GM23338 (cell line): Measurements from ENCODE around the gene HSPG2. TPM values are rescaled to one million over a fixed set of nuclear protein-coding genes. Genes with fewer than 3 reads are reported as not detected.

ENCODE experiments used
- ATAC-seq: fragments of 200-7000 bp; cut with Tn5 transposase; 3 replicates; pipeline ENCODE4 v1.9.1; 2020
- DNase-seq: peaks from one replicate; pipeline ENCODE4 v3.0.0-alpha.2; 2015; ENCODE audit warnings: low spot score
- H2AFZ ChIP-seq: fragments of 200-600 bp; sonication (generic); 2 replicates; pipeline ENCODE4 v1.8.0; 2016; ENCODE audit warnings: antibody characterized with exemption, mild to moderate bottlenecking, moderate library complexity
- H3F3A ChIP-seq: fragments of 200-600 bp; sonication (generic); replicated peaks from 2 replicates; pipeline ENCODE4 v1.8.0; 2017; ENCODE audit warnings: antibody characterized with exemption, mixed run types, low read depth
- H3K27ac ChIP-seq: fragments of 200-600 bp; sonication (generic); 2 replicates; pipeline ENCODE4 v1.6.1; 2016; ENCODE audit warnings: low read depth
- H3K27me3 ChIP-seq: fragments of 200-600 bp; sonication (generic); 2 replicates; pipeline ENCODE4 v1.8.0; 2016; ENCODE audit warnings: mild to moderate bottlenecking, mixed run types, moderate library complexity; ENCODE audit not compliant: insufficient read depth
- H3K36me3 ChIP-seq: fragments of 200-600 bp; sonication (generic); 2 replicates; pipeline ENCODE4 v1.8.0; 2016; ENCODE audit warnings: mild to moderate bottlenecking; ENCODE audit not compliant: insufficient read depth
- H3K4me1 ChIP-seq: fragments of 200-600 bp; sonication (generic); 2 replicates; pipeline ENCODE4 v1.8.0; 2016; ENCODE audit warnings: mild to moderate bottlenecking, moderate library complexity; ENCODE audit not compliant: insufficient read depth
- H3K4me2 ChIP-seq: fragments of 200-600 bp; sonication (generic); 2 replicates; pipeline ENCODE4 v1.7.1; 2017; ENCODE audit warnings: mixed run types
- H3K4me3 ChIP-seq: fragments of 200-600 bp; sonication (generic); 2 replicates; pipeline ENCODE4 v1.6.1; 2016; ENCODE audit warnings: mixed run types
- H3K79me2 ChIP-seq: fragments of 200-600 bp; sonication (generic); replicated peaks from 2 replicates; pipeline ENCODE4 v1.8.0; 2017; ENCODE audit warnings: mild to moderate bottlenecking; ENCODE audit not compliant: insufficient read depth
- H3K9me2 ChIP-seq: fragments of 200-600 bp; sonication (generic); 2 replicates; pipeline ENCODE4 v1.8.0; 2017; ENCODE audit not compliant: insufficient read depth
- H4K20me1 ChIP-seq: fragments of 200-600 bp; sonication (generic); replicated peaks from 2 replicates; pipeline ENCODE4 v1.8.0; 2017; ENCODE audit warnings: mild to moderate bottlenecking; ENCODE audit not compliant: insufficient read depth
- H3K27ac Mint-ChIP-seq: 2 replicates; pipeline ENCODE4 v1.8.0; 2020; ENCODE audit warnings: inconsistent platforms, mild to moderate bottlenecking, moderate library complexity, mixed read lengths
- H3K27me3 Mint-ChIP-seq: 3 replicates; pipeline ENCODE4 v1.8.0; 2022; ENCODE audit warnings: low read depth, mild to moderate bottlenecking, moderate library complexity, mixed read lengths, inconsistent platforms; ENCODE audit not compliant: insufficient read depth, poor library complexity
- H3K36me3 Mint-ChIP-seq: 3 replicates; pipeline ENCODE4 v1.8.0; 2021; ENCODE audit warnings: low read depth, mild to moderate bottlenecking, inconsistent platforms, moderate library complexity, mixed read lengths
- H3K4me1 Mint-ChIP-seq: 3 replicates; pipeline ENCODE4 v1.8.0; 2020; ENCODE audit warnings: mild to moderate bottlenecking, inconsistent platforms, mixed read lengths
- H3K4me3 Mint-ChIP-seq: 3 replicates; pipeline ENCODE4 v1.8.0; 2021; ENCODE audit warnings: moderate library complexity, mild to moderate bottlenecking, inconsistent platforms, mixed read lengths
- H3K9me3 Mint-ChIP-seq: 3 replicates; pipeline ENCODE4 v1.8.0; 2020; ENCODE audit warnings: moderate library complexity, mild to moderate bottlenecking, inconsistent platforms, mixed read lengths
- CREB1 ChIP-seq: fragments of 250-450 bp; sonication (Bioruptor Pico); IDR thresholded peaks from 2 replicates; pipeline ENCODE4 v1.5.0; 2020; ENCODE audit warnings: low read depth, mild to moderate bottlenecking, moderate library complexity
- CTCF ChIP-seq, 2 experiments: fragments of 200-600 bp in 1 of 2; sonication (generic) in 1 of 2; conservative IDR thresholded peaks; 2 replicates each; pipeline versions ENCODE4 v1.5.1 to v1.6.1; 2016 to 2017; ENCODE audit warnings: antibody characterized with exemption in 2 of 2, low read depth in 2 of 2, mild to moderate bottlenecking in 2 of 2, moderate library complexity in 1 of 2
- ETS1 ChIP-seq: IDR thresholded peaks from 2 replicates; pipeline ENCODE4 v1.6.1; 2016; ENCODE audit warnings: antibody characterized with exemption
- EZH2 ChIP-seq: fragments of 200-600 bp; sonication (generic); IDR thresholded peaks from one replicate; pipeline ENCODE4 v1.8.0; 2017; ENCODE audit warnings: antibody characterized with exemption, mild to moderate bottlenecking, low read depth; ENCODE audit not compliant: unreplicated experiment
- EZH2phosphoT487 ChIP-seq: fragments of 200-600 bp; sonication (generic); IDR thresholded peaks from one replicate; pipeline ENCODE4 v1.8.1; 2018; ENCODE audit warnings: antibody characterized with exemption; ENCODE audit not compliant: unreplicated experiment
- JUNB ChIP-seq: IDR thresholded peaks from one replicate; pipeline ENCODE4 v1.6.1; 2016; ENCODE audit warnings: antibody characterized with exemption; ENCODE audit not compliant: unreplicated experiment
- NANOG ChIP-seq: IDR thresholded peaks from 2 replicates; pipeline ENCODE4 v1.6.1; 2016; ENCODE audit warnings: antibody characterized with exemption, borderline replicate concordance
- POLR2AphosphoS5 ChIP-seq: IDR thresholded peaks from 2 replicates; pipeline ENCODE4 v1.6.1; 2016; ENCODE audit warnings: antibody characterized with exemption, low read depth
- REST ChIP-seq: IDR thresholded peaks from one replicate; pipeline ENCODE4 v1.6.1; 2018; ENCODE audit warnings: antibody characterized with exemption; ENCODE audit not compliant: unreplicated experiment
- STAT1 ChIP-seq: IDR thresholded peaks from one replicate; pipeline ENCODE4 v1.6.1; 2016; ENCODE audit warnings: antibody characterized with exemption; ENCODE audit not compliant: unreplicated experiment
- ZNF114 ChIP-seq: fragments of 250-450 bp; sonication (Bioruptor Pico); IDR thresholded peaks from 2 replicates; pipeline ENCODE4 v1.5.0; 2020; ENCODE audit warnings: mild to moderate bottlenecking, moderate library complexity
- ZNF331 ChIP-seq: fragments of 250-450 bp; sonication (Bioruptor Pico); IDR thresholded peaks from 2 replicates; pipeline ENCODE4 v1.5.0; 2020; ENCODE audit warnings: low read depth, mild to moderate bottlenecking, moderate library complexity
- ZNF462 ChIP-seq: fragments of 250-450 bp; sonication (Bioruptor Pico); IDR thresholded peaks from 2 replicates; pipeline ENCODE4 v1.5.0; 2020; ENCODE audit warnings: mild to moderate bottlenecking, moderate library complexity
- polyA plus RNA-seq: library from polyadenylated mRNA; unstranded; fragments of >200 nt; fragmentation: Nextera tagmentation; extraction: Ambion mirVana; gene quantifications from 2 replicates; pipeline ENCODE4 v1.2.1, GENCODE V29; 2016
- total RNA-seq: library from RNA; depleted of rRNA; stranded (reverse); fragments of >200 nt; shearing (Covaris generic); gene quantifications from 2 replicates; pipeline ENCODE4 v1.2.3, GENCODE V29; 2014

The HSPG2 gene
- total and polyA plus RNA-seq, 2 experiments from 2014 or later = 14.9 to 70.8 TPM

- ATAC-seq (no peak), DNase-seq (no peak)
- H3K27me3 Mint-ChIP-seq = peaks cover 4% of the 10 kb centered on the region
- no peaks in the 10 kb centered on the region for H3K9me3 Mint-ChIP-seq
- H3K4me3 ChIP-seq = no peak overlapping the region
- H3K9me2 ChIP-seq = no peaks in the 10 kb centered on the region
- peaks cover 38% of the 10 kb centered on the region for H3K36me3 Mint-ChIP-seq
- H3K4me3 Mint-ChIP-seq = no peak overlapping the region
- no peak overlapping the region for H3K27ac ChIP-seq
- H3K27me3 ChIP-seq = no peaks in the 10 kb centered on the region
- TF ChIP-seq ZNF331 (no peak), REST (no peak), ZNF462 (no peak), NANOG (no peak), STAT1 (no peak), POLR2AphosphoS5 (no peak), CREB1 (no peak), ZNF114 (CRISPR knock-in tag) (no peak), JUNB (no peak), CTCF (conservative IDR thresholded peaks at IDR 0.05; ENCODE audit: low read depth in 2 of 2) (no peak), EZH2 (no peak), ETS1 (no peak), EZH2phosphoT487 (no peak)
- H2AFZ ChIP-seq = no peak overlapping the region
- H3F3A ChIP-seq = no peaks in the 10 kb centered on the region
- H3K27ac Mint-ChIP-seq = no peak overlapping the region
- no peaks in the 10 kb centered on the region for H4K20me1 ChIP-seq
- H3K79me2 ChIP-seq = no peaks in the 10 kb centered on the region
- no peak overlapping the region for H3K4me2 ChIP-seq
- no peaks in the 10 kb centered on the region for H3K4me1 ChIP-seq
- no peaks in the 10 kb centered on the region; the same call in 1 of the 2 replicates for H3K36me3 ChIP-seq
- no peaks in the 10 kb centered on the region; the same call in 2 of the 3 replicates for H3K4me1 Mint-ChIP-seq
Measured at GRCh38 chr1:21828075-21828474, 109.0 kb downstream of the HSPG2 start.
